PFSK-1 (cell line): ENCODE results near the gene ACAP1.

Source experiments
- FOXP2 ChIP-seq: optimal IDR thresholded peaks from 2 replicates; pipeline ENCODE3; 2011; ENCODE audit warnings: borderline replicate concordance, control low read depth, inconsistent platforms; ENCODE audit not compliant: insufficient read depth; ENCODE audit errors: extremely low read length, extremely low read depth
- POLR2AphosphoS5 ChIP-seq: IDR thresholded peaks from 2 replicates; pipeline ENCODE4 v1.6.1; 2012; ENCODE audit warnings: low read depth, mild to moderate bottlenecking, control low read depth, low read length, moderate library complexity
- SIN3A ChIP-seq: IDR thresholded peaks from 2 replicates; pipeline ENCODE4 v1.6.1; 2012; ENCODE audit warnings: mild to moderate bottlenecking, low read length, moderate library complexity, borderline replicate concordance; ENCODE audit not compliant: insufficient read depth

DNA sequence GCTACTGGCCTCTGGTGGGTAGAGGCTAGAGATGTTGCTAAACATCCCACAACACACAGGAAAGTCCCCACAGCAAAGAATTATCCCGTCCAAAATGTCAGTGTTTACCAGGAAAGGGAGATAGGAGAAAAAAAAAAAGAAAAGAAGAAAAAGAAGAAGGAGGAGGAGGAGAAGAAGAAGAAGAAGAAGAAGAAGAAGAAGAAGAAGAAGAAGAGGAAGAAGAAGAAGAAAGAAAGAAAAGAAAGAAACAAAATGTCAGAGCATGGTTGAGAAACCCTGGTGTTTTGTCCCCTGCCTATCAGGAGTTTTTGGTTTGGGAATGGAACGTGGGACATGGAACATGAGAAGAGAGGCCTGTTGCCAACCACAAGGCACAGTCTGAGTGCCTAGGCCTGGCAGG lies 21.1 kb downstream of the ACAP1 start:
- no peak for TF ChIP-seq POLR2AphosphoS5
- TF ChIP-seq SIN3A: no peak
- TF ChIP-seq FOXP2: no peak
